Pons (tissue), 1 donor: Measurements from ENCODE around the gene FDCSP.
A peak's percentile ranks its signal among the peaks of the same experiment; 100 is the strongest.
"Not testable (repeated sequence)": the region's sequence is repeated elsewhere in the genome, so short reads cannot be mapped to it uniquely, and the experiment has no call there.

ENCODE experiments used
- DNase-seq: peaks from one replicate; pipeline ENCODE4 v3.0.0-alpha.2; 2016; ENCODE audit warnings: low spot score

FDCSP gene

GRCh38 chr4:70239131-70239883 is 13.4 kb downstream of the FDCSP start:
- no peak for DNase-seq

- no peak for DNase-seq
Observed at GRCh38 chr4:70239884-70240591, 14.1 kb downstream of the FDCSP start.

DNA sequence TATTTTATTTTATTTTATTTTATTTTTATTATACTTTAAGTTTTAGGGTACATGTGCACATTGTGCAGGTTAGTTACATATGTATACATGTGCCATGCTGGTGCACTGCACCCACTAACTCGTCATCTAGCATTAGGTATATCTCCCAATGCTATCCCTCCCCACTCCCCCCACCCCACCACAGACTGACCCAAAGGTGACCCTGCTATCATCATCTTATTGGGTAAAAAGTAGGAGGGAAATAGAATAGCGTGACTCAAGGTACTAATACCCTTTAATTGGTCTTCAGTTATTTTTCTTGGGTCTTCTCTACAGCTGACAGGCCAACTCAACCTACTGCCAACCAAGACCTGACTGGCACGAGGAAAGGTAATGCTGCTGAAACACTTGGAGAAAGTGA is 16.4 kb downstream of the FDCSP start, which contains the start of gene CSN3:
Gene CSN3 (plus strand): TSS at position 301 of the 400 bp plus-strand sequence. CDS start 2,223 bp downstream, outside the sequence.
- not testable (repeated sequence) for DNase-seq

- no peak for DNase-seq
Observed at GRCh38 chr4:70243091-70243490, 17.2 kb downstream of the FDCSP start.

DNA sequence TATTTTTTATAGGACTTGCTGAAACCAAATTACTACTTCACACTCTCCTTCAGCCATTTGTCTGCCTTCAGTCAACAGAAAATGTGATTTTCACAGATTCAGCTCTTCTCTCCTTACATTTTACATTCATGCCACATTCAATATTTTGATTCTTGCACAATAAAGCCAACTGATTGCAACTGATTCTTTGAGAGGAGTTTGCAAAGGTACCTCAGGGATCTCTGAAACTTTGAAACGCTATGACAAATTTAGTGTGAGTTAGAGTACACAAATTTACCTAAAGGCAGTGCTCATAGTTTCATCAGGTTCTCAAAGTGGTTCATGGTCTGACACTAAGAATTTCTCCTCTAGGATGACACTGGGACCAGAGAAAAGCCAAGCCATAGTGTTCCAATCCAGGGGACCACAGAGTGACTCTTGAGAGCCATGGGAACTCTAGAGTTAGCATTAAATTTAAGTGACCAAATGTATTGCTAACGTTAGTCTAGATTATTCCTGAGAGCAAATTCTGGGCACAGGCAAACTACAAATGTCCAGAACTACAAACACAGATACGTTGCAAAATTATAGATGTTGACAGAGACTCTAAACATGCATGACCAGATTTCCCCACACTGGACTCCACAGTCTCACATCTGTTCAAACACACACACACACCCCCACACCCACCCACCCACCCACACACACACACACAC is 25.5 kb downstream of the FDCSP start:
- no peak for DNase-seq

DNA sequence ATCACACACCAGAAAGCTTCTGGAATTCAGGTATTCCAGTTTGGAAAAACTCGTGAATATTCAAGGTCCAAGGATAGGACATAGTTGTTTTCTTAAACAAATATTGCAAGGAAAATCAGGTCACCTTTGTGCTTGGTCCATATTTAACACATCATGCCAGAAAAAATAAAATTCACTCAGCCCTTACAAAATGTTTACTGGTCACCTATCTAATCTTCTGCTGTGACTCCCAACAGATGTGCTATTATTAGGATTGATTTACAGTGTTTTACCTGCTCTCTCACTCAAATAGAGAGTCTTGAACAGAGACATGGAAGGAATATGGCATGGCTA is 26.0 kb downstream of the FDCSP start:
- no peak for DNase-seq

DNA sequence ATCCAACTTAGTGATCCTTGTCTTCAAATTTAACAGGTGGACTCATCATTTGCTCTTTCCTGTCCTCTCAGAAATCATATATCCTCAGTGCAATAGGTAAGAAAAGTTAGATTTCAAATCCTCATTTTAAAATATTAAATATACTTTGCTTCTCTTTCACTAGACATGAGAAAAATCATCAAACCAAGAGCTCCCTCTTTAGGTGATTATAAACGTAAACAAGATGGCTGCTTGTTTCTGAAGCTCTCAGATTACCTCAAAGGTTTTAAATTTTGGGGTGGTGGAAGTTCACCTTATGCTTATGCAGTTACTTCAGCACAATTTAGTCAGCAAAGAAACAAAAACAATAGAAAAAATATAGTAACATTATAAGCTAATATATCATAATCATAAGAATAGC is 43.8 kb downstream of the FDCSP start:
- peak; percentile 34 for DNase-seq

- DNase-seq, result peak; percentile 87
Observed at GRCh38 chr4:70277121-70277520, 51.2 kb downstream of the FDCSP start.

DNA sequence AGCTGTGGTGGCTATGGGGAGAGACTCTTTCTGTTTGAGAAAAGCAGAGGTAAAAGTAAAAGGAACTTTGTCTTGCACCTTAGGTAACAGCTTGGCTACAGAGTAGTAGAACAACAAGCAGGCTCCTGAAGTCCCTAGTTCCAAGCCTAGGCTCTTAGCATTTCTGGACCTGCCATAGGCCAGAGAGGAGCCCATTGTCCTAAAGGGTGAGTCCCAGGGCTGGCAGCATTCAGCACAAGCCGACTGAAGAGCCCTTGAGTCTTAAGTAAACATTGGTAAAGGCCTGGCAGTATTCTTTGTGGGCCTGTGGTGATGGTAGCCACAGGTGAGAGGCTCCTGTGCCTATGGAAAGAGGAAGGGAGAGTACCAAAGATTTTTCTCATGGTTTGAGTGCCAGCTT is 54.6 kb downstream of the FDCSP start:
- no peak for DNase-seq
